HG02610 (cell line): Measurements from ENCODE around the gene KLF8.
"Not testable (repeated sequence)": the region's sequence is repeated elsewhere in the genome, so short reads cannot be mapped to it uniquely, and the experiment has no call there.

Source experiments
- ATAC-seq: cut with Tn5 transposase; IDR thresholded peaks from one replicate; pipeline ENCODE4 v1.9.1; 2021; ENCODE audit warnings: mild to moderate bottlenecking, moderate library complexity; ENCODE audit not compliant: unreplicated experiment

The KLF8 gene

GRCh38 chrX:56232221-56233082 is at the start of gene KLF8:
Gene KLF8 (plus strand): TSS chrX:56232356. CDS start chrX:56233335, 979 bp downstream.
- peak; percentile 65 for ATAC-seq

- not testable (repeated sequence) for ATAC-seq
These were observed 25.2 kb upstream of the KLF8 start for GRCh38 chrX:56206945-56207344.

GRCh38 chrX:56211701-56212100 is 20.5 kb upstream of the KLF8 start:
- no peak for ATAC-seq

GRCh38 chrX:56216332-56216731 is 15.8 kb upstream of the KLF8 start:
- no peak for ATAC-seq

GRCh38 chrX:56219700-56220099 is 12.5 kb upstream of the KLF8 start:
- ATAC-seq: no peak

- ATAC-seq: no peak
These were observed 11.1 kb upstream of the KLF8 start for GRCh38 chrX:56221101-56221500.

- ATAC-seq: no peak
These were observed 9.6 kb upstream of the KLF8 start for GRCh38 chrX:56222473-56223000.

- no peak for ATAC-seq
These were observed 5.2 kb upstream of the KLF8 start for GRCh38 chrX:56226980-56227379.

GRCh38 chrX:56228914-56229313 is 3.2 kb upstream of the KLF8 start:
- ATAC-seq: no peak

- no peak for ATAC-seq
These were observed 542 bp upstream of the KLF8 start for GRCh38 chrX:56231537-56232090.

GRCh38 chrX:56233100-56233499 is 944 bp downstream of the KLF8 start:
- no peak for ATAC-seq

- ATAC-seq: peak; percentile 76
These were observed 1.5 kb downstream of the KLF8 start for GRCh38 chrX:56233682-56234081.

- ATAC-seq: peak; percentile 45
These were observed 16.3 kb downstream of the KLF8 start for GRCh38 chrX:56248492-56248891.

GRCh38 chrX:56253832-56254703 is 21.9 kb downstream of the KLF8 start:
- ATAC-seq: no peak

- peak; percentile 98 for ATAC-seq
These were observed 36.7 kb downstream of the KLF8 start for GRCh38 chrX:56268888-56269287.

- ATAC-seq: no peak
These were observed 46.5 kb downstream of the KLF8 start for GRCh38 chrX:56278692-56279091.

GRCh38 chrX:56279863-56280262 is 47.7 kb downstream of the KLF8 start:
- no peak for ATAC-seq

GRCh38 chrX:56281789-56282188 is 49.6 kb downstream of the KLF8 start:
- no peak for ATAC-seq

- no peak for ATAC-seq
These were observed 52.1 kb downstream of the KLF8 start for GRCh38 chrX:56284269-56284668.

- no peak for ATAC-seq
These were observed 56.5 kb downstream of the KLF8 start for GRCh38 chrX:56288608-56289007.

GRCh38 chrX:56289449-56289848 is 57.3 kb downstream of the KLF8 start:
- no peak for ATAC-seq
